SK-N-MC (cell line): ENCODE data around the gene DRAM1.

Source experiments
- EZH2 ChIP-seq: fragments of 200-600 bp; sonication (generic); IDR thresholded peaks from one replicate; pipeline ENCODE4 v1.6.1; 2017; ENCODE audit warnings: antibody characterized with exemption
- FOXP2 ChIP-seq: optimal IDR thresholded peaks from 2 replicates; pipeline ENCODE3; 2011; ENCODE audit warnings: mild to moderate bottlenecking, moderate library complexity; ENCODE audit not compliant: insufficient read depth; ENCODE audit errors: extremely low read length, control extremely low read depth
- POLR2AphosphoS5 ChIP-seq: IDR thresholded peaks from 2 replicates; pipeline ENCODE4 v1.6.1; 2012; ENCODE audit warnings: mild to moderate bottlenecking, low read depth, low read length, borderline replicate concordance

GRCh38 chr12:101852998-101853397 is 24.4 kb upstream of the DRAM1 start:
- TF ChIP-seq EZH2 (no peak), POLR2AphosphoS5 (no peak), FOXP2 (no peak)
